ENCODE measurements around the gene CSF1R. TPM values are rescaled to one million over a fixed set of nuclear protein-coding genes. Genes with fewer than 3 reads are reported as not detected.

Gene CSF1R
- total RNA-seq, 1 donor from 2014 or later, result not detected

- peaks cover 13% of the 10 kb centered on the region for H3K36me3 ChIP-seq (ENCODE audit: control insufficient read depth, insufficient read depth, low read length)
Observed at GRCh38 chr5:150023136-150023535, 63.2 kb downstream of the CSF1R start.

GRCh38 chr5:150022681-150023080 is 63.7 kb downstream of the CSF1R start:
- Histone ChIP-seq H3K4me3 (ENCODE audit: low read depth, low read length) (no peak overlapping the region), H3K27me3 (ENCODE audit: control insufficient read depth, insufficient read depth, low read length) (no peaks in the 10 kb centered on the region), H3K36me3 (ENCODE audit: control insufficient read depth, insufficient read depth, low read length) (peaks cover 13% of the 10 kb centered on the region)
- FAIRE-seq (no peak), DNase-seq (ENCODE audit: low read depth) (no peak)
- TF ChIP-seq, protein P1, sequence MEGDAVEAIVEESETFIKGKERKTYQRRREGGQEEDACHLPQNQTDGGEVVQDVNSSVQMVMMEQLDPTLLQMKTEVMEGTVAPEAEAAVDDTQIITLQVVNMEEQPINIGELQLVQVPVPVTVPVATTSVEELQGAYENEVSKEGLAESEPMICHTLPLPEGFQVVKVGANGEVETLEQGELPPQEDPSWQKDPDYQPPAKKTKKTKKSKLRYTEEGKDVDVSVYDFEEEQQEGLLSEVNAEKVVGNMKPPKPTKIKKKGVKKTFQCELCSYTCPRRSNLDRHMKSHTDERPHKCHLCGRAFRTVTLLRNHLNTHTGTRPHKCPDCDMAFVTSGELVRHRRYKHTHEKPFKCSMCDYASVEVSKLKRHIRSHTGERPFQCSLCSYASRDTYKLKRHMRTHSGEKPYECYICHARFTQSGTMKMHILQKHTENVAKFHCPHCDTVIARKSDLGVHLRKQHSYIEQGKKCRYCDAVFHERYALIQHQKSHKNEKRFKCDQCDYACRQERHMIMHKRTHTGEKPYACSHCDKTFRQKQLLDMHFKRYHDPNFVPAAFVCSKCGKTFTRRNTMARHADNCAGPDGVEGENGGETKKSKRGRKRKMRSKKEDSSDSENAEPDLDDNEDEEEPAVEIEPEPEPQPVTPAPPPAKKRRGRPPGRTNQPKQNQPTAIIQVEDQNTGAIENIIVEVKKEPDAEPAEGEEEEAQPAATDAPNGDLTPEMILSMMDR (IDR thresholded peaks at IDR 0.05; ENCODE audit: insufficient read depth, low read length, severe bottlenecking), result no peak

More at GRCh38 chr5:150023136-150023535, 63.2 kb downstream of the CSF1R start:
- TF ChIP-seq, protein P1 (IDR thresholded peaks at IDR 0.05; ENCODE audit: insufficient read depth, low read length, severe bottlenecking), result no peak
- Histone ChIP-seq H3K27me3 (ENCODE audit: control insufficient read depth, insufficient read depth, low read length) (no peaks in the 10 kb centered on the region), H3K4me3 (ENCODE audit: low read depth, low read length) (no peak overlapping the region)
- DNase-seq (ENCODE audit: low read depth) (no peak), FAIRE-seq (no peak)

- H3K4me3 ChIP-seq (ENCODE audit: low read depth, low read length), result no peak overlapping the region
- no peaks in the 10 kb centered on the region for H3K27me3 ChIP-seq (ENCODE audit: control insufficient read depth, insufficient read depth, low read length)
- FAIRE-seq, result no peak
- H3K36me3 ChIP-seq (ENCODE audit: control insufficient read depth, insufficient read depth, low read length), result peaks cover 13% of the 10 kb centered on the region
- peak; percentile 95 for DNase-seq (ENCODE audit: low read depth)
- TF ChIP-seq, protein P1 (IDR thresholded peaks at IDR 0.05; ENCODE audit: insufficient read depth, low read length, severe bottlenecking), result no peak
Observed at GRCh38 chr5:150022158-150022531, 64.2 kb downstream of the CSF1R start.

DNA sequence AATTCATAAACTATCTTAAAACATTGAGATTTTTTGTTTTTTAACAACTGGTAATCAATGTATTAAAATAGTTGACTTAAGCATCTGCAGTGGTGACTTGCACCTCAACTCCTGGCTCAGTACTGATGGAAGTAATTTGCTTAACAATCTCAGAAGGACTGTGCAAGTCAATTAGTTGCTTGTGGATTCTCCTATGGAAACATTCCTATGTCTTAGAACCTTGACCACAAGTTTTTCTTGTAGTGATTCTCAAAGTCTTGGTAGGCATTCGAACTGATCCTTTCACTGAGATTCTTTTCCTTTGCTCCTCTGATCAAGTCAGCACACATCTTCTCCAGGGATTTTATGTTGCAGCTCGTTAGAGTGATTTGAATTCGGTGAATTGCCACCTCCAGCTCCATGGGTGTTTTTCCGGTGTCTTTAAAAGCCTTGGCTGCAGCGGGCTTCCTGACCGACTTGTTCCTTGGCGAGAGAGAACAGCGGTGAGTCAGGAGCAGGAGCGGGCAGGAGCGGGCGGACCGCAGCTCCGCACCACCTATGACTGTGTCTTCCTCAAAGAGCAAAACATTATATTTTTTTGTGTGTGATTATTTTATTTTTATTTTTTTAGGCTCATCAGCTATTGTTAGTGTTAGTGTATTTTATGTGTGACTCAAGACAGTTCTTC is 64.7 kb downstream of the CSF1R start:
- peak; percentile 91 for DNase-seq (ENCODE audit: low read depth)
- H3K36me3 ChIP-seq (ENCODE audit: control insufficient read depth, insufficient read depth, low read length), result peaks cover 10% of the 10 kb centered on the region
- no peak overlapping the region for H3K4me3 ChIP-seq (ENCODE audit: low read depth, low read length)

DNA sequence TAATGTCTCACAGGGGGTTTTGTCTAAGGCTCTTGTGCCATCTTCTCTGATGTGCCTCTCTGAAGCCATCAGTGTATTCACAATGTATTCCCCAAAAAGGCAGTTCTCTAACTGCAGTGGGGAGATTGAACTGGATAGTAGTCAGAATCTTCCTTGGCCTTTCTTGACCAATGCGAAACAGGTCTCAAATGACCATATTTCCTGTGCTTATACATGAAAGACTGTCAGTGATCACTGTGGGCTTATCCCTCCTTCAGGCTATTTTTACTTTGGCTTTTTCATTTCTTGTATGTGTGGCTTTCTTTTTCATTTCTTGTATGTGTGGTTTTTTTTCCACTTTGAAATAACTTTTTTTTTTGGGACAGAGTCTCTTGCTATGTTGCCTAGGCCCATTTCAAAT is 66.1 kb downstream of the CSF1R start:
- no peak for FAIRE-seq

More for the DNA sequence above, 64.7 kb downstream of the CSF1R start:
- H3K27me3 ChIP-seq (ENCODE audit: control insufficient read depth, insufficient read depth, low read length), result no peaks in the 10 kb centered on the region
- TF ChIP-seq, protein P1 (IDR thresholded peaks at IDR 0.05; ENCODE audit: insufficient read depth, low read length, severe bottlenecking), result no peak
- no peak for FAIRE-seq

More for the DNA sequence above, 66.1 kb downstream of the CSF1R start:
- Histone ChIP-seq H3K27me3 (ENCODE audit: control insufficient read depth, insufficient read depth, low read length) (no peaks in the 10 kb centered on the region), H3K36me3 (ENCODE audit: control insufficient read depth, insufficient read depth, low read length) (peaks cover 12% of the 10 kb centered on the region), H3K4me3 (ENCODE audit: low read depth, low read length) (no peak overlapping the region)
- TF ChIP-seq, protein P1 (IDR thresholded peaks at IDR 0.05; ENCODE audit: insufficient read depth, low read length, severe bottlenecking), result no peak
- DNase-seq (ENCODE audit: low read depth), result no peak
